ENCODE data around the gene ANKRD11.

Gene ANKRD11

GRCh38 chr16:89285381-89285780 lies 205.0 kb downstream of the ANKRD11 start:
- no peak for DNase-seq (ENCODE audit: low read depth in 3 of 3)

- DNase-seq (ENCODE audit: low read depth in 3 of 3), result no peak
These were observed 206.9 kb downstream of the ANKRD11 start for GRCh38 chr16:89283449-89283848.

- no peak for DNase-seq (ENCODE audit: low read depth in 3 of 3)
These were observed 207.8 kb downstream of the ANKRD11 start for GRCh38 chr16:89282523-89282922.

GRCh38 chr16:89281829-89282228 lies 208.5 kb downstream of the ANKRD11 start:
- DNase-seq (ENCODE audit: low read depth in 3 of 3), result no peak

GRCh38 chr16:89281189-89281577 lies 209.2 kb downstream of the ANKRD11 start:
- no peak for DNase-seq (ENCODE audit: low read depth in 3 of 3)

- DNase-seq (ENCODE audit: low read depth in 3 of 3), result no peak
These were observed 209.7 kb downstream of the ANKRD11 start for GRCh38 chr16:89280546-89281188.

GRCh38 chr16:89279666-89280481 lies 210.5 kb downstream of the ANKRD11 start:
- DNase-seq (ENCODE audit: low read depth in 3 of 3), result no peak

GRCh38 chr16:89278441-89279240 lies 211.7 kb downstream of the ANKRD11 start:
- no peak for DNase-seq (ENCODE audit: low read depth in 3 of 3)

GRCh38 chr16:89277641-89278341 lies 212.6 kb downstream of the ANKRD11 start:
- DNase-seq (ENCODE audit: low read depth in 3 of 3), result no peak

- no peak for DNase-seq (ENCODE audit: low read depth in 3 of 3)
These were observed 213.3 kb downstream of the ANKRD11 start for GRCh38 chr16:89277049-89277448.

GRCh38 chr16:89275837-89276720 lies 214.3 kb downstream of the ANKRD11 start:
- DNase-seq (ENCODE audit: low read depth in 3 of 3), result no peak

GRCh38 chr16:89275284-89275584 lies 215.1 kb downstream of the ANKRD11 start:
- DNase-seq (ENCODE audit: low read depth in 3 of 3), result no peak

GRCh38 chr16:89274561-89275283 lies 215.6 kb downstream of the ANKRD11 start:
- DNase-seq (ENCODE audit: low read depth in 3 of 3), result no peak

GRCh38 chr16:89273741-89274472 lies 216.5 kb downstream of the ANKRD11 start:
- no peak for DNase-seq (ENCODE audit: low read depth in 3 of 3)

GRCh38 chr16:89272631-89273030 lies 217.7 kb downstream of the ANKRD11 start:
- DNase-seq (ENCODE audit: low read depth in 3 of 3), result no peak

GRCh38 chr16:89270666-89271345 lies 219.6 kb downstream of the ANKRD11 start:
- no peak for DNase-seq (ENCODE audit: low read depth in 3 of 3)

- DNase-seq (ENCODE audit: low read depth in 3 of 3), result no peak
These were observed 220.3 kb downstream of the ANKRD11 start for GRCh38 chr16:89269805-89270665.

Data from stimulated activated CD4-positive, alpha-beta T cell treated with anti-CD3 and anti-CD28 coated beads, TNF-alpha, amount 100 ng/mL, for 48 hours (primary cell).